Activated effector memory CD4-positive, alpha-beta T cell treated with Interleukin-2 at 50 U/mL for 16 hours (primary cell): ENCODE results near the gene FIGNL1.
A peak's percentile ranks its signal among the peaks of the same experiment; 100 is the strongest.

ENCODE experiments used
- DNase-seq: peaks from one replicate; pipeline ENCODE4 v3.0.0-alpha.2; 2020

The FIGNL1 gene

GRCh38 chr7:50449881-50450589 lies at the start of gene FIGNL1:
FIGNL1 (minus strand) TSS chr7:50450350; CDS start chr7:50447287, 3,063 bp downstream.
- peak; percentile 81 for DNase-seq

GRCh38 chr7:50499092-50499491 lies 48.9 kb upstream of the FIGNL1 start:
- DNase-seq: no peak

- DNase-seq: no peak
Observed at GRCh38 chr7:50497968-50498367, 47.8 kb upstream of the FIGNL1 start.

- no peak for DNase-seq
Observed at GRCh38 chr7:50497068-50497642, 47.0 kb upstream of the FIGNL1 start.

- no peak for DNase-seq
Observed at GRCh38 chr7:50496569-50496968, 46.4 kb upstream of the FIGNL1 start.

- no peak for DNase-seq
Observed at GRCh38 chr7:50495746-50496145, 45.6 kb upstream of the FIGNL1 start.

- no peak for DNase-seq
Observed at GRCh38 chr7:50492770-50493519, 42.8 kb upstream of the FIGNL1 start.

- no peak for DNase-seq
Observed at GRCh38 chr7:50491943-50492342, 41.8 kb upstream of the FIGNL1 start.

- DNase-seq: no peak
Observed at GRCh38 chr7:50491209-50491608, 41.1 kb upstream of the FIGNL1 start.

GRCh38 chr7:50488379-50488778 lies 38.2 kb upstream of the FIGNL1 start:
- no peak for DNase-seq

GRCh38 chr7:50486512-50486911 lies 36.4 kb upstream of the FIGNL1 start:
- no peak for DNase-seq

- DNase-seq: no peak
Observed at GRCh38 chr7:50481867-50482266, 31.7 kb upstream of the FIGNL1 start.

- no peak for DNase-seq
Observed at GRCh38 chr7:50480797-50481196, 30.6 kb upstream of the FIGNL1 start.

- DNase-seq: no peak
Observed at GRCh38 chr7:50479743-50480517, 29.8 kb upstream of the FIGNL1 start.

- no peak for DNase-seq
Observed at GRCh38 chr7:50477640-50478039, 27.5 kb upstream of the FIGNL1 start.

- no peak for DNase-seq
Observed at GRCh38 chr7:50476953-50477625, 26.9 kb upstream of the FIGNL1 start.

GRCh38 chr7:50475340-50475739 lies 25.2 kb upstream of the FIGNL1 start:
- DNase-seq: no peak

GRCh38 chr7:50474382-50475160 lies 24.4 kb upstream of the FIGNL1 start:
- no peak for DNase-seq

- no peak for DNase-seq
Observed at GRCh38 chr7:50473531-50473930, 23.4 kb upstream of the FIGNL1 start.

- no peak for DNase-seq
Observed at GRCh38 chr7:50472427-50472826, 22.3 kb upstream of the FIGNL1 start.

- DNase-seq: no peak
Observed at GRCh38 chr7:50471970-50472369, 21.8 kb upstream of the FIGNL1 start.
